Vagina (tissue), 2 donors: Measurements from ENCODE around the gene IRGQ.

ENCODE experiments used
- CTCF ChIP-seq, 3 experiments: fragments of 450-650 bp in 2 of 3; fragments of 200-600 bp in 1 of 3; sonication (generic) in 1 of 3; IDR thresholded peaks; one replicate each; pipeline ENCODE4 v1.5.1; 2017 to 2019; ENCODE audit warnings: antibody characterized with exemption in 3 of 3, mild to moderate bottlenecking in 2 of 3, moderate library complexity in 2 of 3
- POLR2A ChIP-seq, 2 donors: fragments of 450-650 bp; IDR thresholded peaks; one replicate each; pipeline ENCODE4 v1.6.1; 2017; ENCODE audit warnings: antibody characterized with exemption in 2 of 2, mild to moderate bottlenecking in 2 of 2, moderate library complexity in 2 of 2

- no peak for TF ChIP-seq CTCF (IDR thresholded peaks at IDR 0.05)
- no peak for TF ChIP-seq POLR2A (IDR thresholded peaks at IDR 0.05)
Measured at GRCh38 chr19:43609872-43610271, 13.9 kb upstream of the IRGQ start.
